Memory B cell (primary cell): ENCODE data around the gene MYO7B.
A peak's percentile ranks its signal among the peaks of the same experiment; 100 is the strongest.

Source experiments
- ATAC-seq: fragments of 150-1000 bp; cut with Tn5 transposase; 2 replicates; pipeline ENCODE4 v1.10.0; 2021; ENCODE audit warnings: low read depth, mild to moderate bottlenecking, moderate library complexity
- DNase-seq, 2 donors: peaks; one replicate each; pipeline ENCODE4 v3.0.0; 2022; ENCODE audit warnings: low spot score in 2 of 2
- H3K27ac Mint-ChIP-seq: one replicate; pipeline ENCODE4 v1.8.0; 2022; ENCODE audit warnings: mild to moderate bottlenecking, moderate library complexity, mixed read lengths
- H3K27me3 Mint-ChIP-seq: one replicate; pipeline ENCODE4 v1.8.0; 2022; ENCODE audit warnings: mixed read lengths
- H3K36me3 Mint-ChIP-seq: one replicate; pipeline ENCODE4 v1.8.0; 2022; ENCODE audit warnings: mild to moderate bottlenecking, mixed read lengths
- H3K4me1 Mint-ChIP-seq: one replicate; pipeline ENCODE4 v1.8.0; 2022; ENCODE audit warnings: mixed read lengths
- H3K4me3 Mint-ChIP-seq: one replicate; pipeline ENCODE4 v1.8.0; 2022; ENCODE audit warnings: mild to moderate bottlenecking, moderate library complexity, mixed read lengths
- H3K9me3 Mint-ChIP-seq: one replicate; pipeline ENCODE4 v1.8.0; 2022; ENCODE audit warnings: mixed read lengths

MYO7B gene

DNA sequence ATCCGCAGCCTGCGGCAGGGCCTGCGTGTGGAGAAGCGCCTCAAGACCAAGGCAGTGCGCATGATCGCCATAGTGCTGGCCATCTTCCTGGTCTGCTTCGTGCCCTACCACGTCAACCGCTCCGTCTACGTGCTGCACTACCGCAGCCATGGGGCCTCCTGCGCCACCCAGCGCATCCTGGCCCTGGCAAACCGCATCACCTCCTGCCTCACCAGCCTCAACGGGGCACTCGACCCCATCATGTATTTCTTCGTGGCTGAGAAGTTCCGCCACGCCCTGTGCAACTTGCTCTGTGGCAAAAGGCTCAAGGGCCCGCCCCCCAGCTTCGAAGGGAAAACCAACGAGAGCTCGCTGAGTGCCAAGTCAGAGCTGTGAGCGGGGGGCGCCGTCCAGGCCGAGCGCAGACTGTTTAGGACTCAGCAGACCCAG lies 115.9 kb downstream of the MYO7B start:
- no peak overlapping the region for H3K4me3 Mint-ChIP-seq
- ATAC-seq, result no peak
- no peak overlapping the region for H3K27ac Mint-ChIP-seq
- H3K36me3 Mint-ChIP-seq, result no peaks in the 10 kb centered on the region
- DNase-seq, result no peak
- H3K4me1 Mint-ChIP-seq, result peaks cover 53% of the 10 kb centered on the region
- H3K9me3 Mint-ChIP-seq, result no peaks in the 10 kb centered on the region
- peaks cover 4% of the 10 kb centered on the region for H3K27me3 Mint-ChIP-seq

DNA sequence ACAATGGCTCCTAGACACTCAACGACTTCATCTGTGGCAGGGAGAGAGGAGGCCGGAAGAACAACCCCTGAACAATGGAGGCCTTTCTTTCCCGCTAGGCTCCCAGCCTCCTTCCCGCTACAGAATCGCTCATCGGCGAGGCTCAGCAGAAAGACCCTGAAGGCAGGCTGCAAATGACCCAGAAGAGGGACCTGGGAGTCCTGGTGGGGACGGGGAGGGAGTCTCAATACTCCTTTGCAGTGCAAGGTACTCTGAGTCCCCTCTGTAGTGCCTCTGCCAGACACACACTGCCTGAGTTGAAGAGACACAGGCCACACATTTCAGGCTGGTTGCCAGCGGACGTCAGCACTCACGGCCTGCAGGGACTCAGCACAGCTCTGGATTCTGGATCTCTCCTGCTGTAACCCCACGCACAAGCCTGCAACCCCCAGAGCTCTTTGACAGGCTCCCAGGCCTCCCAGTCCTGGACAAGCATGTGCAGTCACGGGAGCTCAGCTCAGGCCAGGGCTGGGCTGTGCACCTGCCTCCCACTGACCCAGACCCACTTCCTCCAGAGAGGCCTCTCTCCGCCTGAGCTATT lies 116.6 kb downstream of the MYO7B start:
- H3K4me3 Mint-ChIP-seq, result peak overlapping the region; percentile 22
- H3K27ac Mint-ChIP-seq, result no peak overlapping the region
- peaks cover 54% of the 10 kb centered on the region for H3K4me1 Mint-ChIP-seq
- H3K36me3 Mint-ChIP-seq, result no peaks in the 10 kb centered on the region
- no peak for DNase-seq
- peaks cover 6% of the 10 kb centered on the region for H3K27me3 Mint-ChIP-seq
- H3K9me3 Mint-ChIP-seq, result no peaks in the 10 kb centered on the region
- ATAC-seq, result peak; percentile 18

DNA sequence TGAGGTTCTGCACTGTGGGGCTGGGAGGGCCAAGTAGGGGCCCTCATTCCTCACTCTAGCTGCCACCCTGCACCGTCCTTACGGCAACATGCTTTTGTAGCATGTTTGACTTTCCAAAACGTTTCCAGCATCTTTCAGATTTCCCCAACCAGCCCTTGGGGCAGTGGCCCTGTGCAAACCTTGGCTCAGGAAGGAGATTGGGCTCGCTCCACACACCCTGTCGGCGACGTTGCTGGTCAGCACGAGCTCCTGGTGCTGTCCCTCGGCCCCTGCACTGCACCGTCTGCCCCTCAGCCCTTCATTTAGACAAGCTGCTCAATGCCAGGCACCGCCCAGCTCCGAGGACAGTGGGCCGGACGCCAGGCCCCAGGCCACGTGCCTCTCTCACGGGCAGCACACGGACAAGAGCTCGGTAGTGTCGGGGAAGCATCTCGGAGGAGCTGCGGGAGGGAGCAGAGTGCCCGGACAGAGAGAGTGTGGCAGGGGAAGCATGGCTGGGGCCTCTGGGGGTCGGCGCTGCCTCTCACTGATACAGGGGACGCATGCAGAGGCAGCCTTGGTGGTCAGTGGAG lies 117.4 kb downstream of the MYO7B start:
- DNase-seq (no peak), ATAC-seq (no peak)
- Mint-ChIP-seq H3K27me3 (peaks cover 6% of the 10 kb centered on the region), H3K4me1 (peaks cover 50% of the 10 kb centered on the region), H3K27ac (no peak overlapping the region), H3K36me3 (no peaks in the 10 kb centered on the region), H3K4me3 (no peak overlapping the region), H3K9me3 (no peaks in the 10 kb centered on the region)

DNA sequence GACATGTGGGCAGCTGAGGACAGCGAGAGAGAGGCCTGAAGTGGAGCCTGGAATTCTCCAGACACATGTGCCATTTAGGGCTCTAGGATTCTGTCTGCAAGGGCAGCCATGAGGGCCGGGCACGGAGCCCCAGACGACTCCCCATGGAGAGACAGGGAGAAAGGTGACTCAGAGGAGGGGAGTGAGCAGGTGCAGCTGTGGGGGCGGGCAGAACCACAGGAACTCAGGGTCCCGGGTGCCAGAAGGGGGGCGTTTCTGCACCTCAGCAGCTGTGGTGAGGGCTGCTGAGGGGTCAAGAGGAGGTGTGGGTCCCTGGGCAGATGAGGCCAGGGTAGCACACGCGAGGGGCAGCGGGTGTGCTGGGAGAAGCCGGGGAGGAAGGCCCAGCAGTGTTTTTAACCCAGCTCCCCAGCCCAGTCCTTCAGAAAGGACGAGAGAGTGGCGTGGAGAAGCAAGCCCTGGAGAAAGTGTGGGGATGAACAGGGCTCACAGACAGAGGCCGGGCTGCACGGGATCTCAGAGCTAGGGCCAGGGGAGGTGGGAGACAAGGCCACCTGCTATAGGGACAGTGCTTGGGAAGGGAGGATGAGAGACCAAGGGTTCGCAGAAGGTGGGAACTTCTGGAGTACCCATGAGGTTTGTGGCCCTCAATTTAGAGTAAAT lies 118.1 kb downstream of the MYO7B start:
- DNase-seq (no peak), ATAC-seq (no peak)
- Mint-ChIP-seq H3K27ac (no peak overlapping the region), H3K4me3 (no peak overlapping the region), H3K36me3 (no peaks in the 10 kb centered on the region), H3K4me1 (peaks cover 45% of the 10 kb centered on the region), H3K9me3 (no peaks in the 10 kb centered on the region), H3K27me3 (peaks cover 6% of the 10 kb centered on the region)

DNA sequence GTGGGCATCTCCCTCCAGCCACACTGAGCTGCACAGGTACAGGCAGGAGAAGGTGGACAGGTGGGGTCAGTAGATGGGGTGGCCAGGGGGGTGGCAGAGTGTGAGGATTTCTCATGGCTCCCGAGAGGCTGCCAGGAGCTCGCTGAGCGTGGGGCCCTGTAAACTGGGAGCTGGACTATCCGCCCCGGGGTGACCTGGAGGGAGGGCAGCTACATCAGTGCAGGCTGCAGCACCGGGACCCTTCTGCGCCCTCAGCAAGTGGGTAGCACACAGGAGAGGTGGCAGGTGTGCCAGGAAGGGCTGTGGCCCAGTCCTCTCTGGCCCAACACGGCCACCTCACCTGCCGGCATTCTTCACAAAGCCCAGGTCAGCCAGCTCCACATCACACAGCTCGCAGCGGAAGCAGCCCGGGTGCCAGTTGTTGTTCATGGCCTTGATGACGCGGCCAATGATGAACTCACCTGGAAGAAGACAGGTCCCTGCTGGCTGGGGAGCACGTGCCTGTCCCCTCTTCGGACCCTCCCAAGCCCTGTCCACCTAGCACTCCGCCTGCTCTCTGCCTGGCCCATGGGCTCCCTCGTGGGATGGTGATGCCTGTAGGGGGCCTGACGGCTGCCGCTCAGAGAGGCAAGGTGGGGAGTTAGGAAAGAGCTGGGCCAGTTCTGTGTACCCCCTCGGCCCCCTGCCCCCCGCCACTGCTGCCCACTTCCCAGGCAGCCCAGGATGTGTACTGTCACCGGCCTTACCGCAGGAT lies 118.8 kb downstream of the MYO7B start:
- H3K36me3 Mint-ChIP-seq, result no peaks in the 10 kb centered on the region
- no peak for ATAC-seq

DNA sequence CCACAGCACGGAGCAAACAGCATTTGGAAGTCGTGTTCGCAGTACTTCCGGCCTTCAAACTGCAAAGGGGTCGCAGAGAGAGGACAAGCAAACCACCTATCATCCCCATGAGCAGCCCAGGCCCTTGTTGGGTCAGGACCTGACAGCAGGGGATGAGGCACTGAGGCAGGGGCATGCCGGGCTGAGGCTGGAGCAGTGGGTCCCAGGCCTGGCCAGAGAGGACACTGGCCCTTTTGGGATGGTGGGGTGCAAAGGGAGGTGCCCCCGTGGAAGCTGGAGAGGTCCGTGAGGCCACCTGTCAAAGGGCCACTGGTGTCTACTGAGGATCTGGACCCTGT lies 119.3 kb downstream of the MYO7B start:
- no peak for DNase-seq
- no peaks in the 10 kb centered on the region for H3K9me3 Mint-ChIP-seq
- no peak for ATAC-seq
- peaks cover 38% of the 10 kb centered on the region for H3K4me1 Mint-ChIP-seq
- H3K27ac Mint-ChIP-seq, result no peak overlapping the region
- H3K36me3 Mint-ChIP-seq, result no peaks in the 10 kb centered on the region
- H3K27me3 Mint-ChIP-seq, result peaks cover 6% of the 10 kb centered on the region
- H3K4me3 Mint-ChIP-seq, result no peak overlapping the region

More for the DNA sequence above, 118.8 kb downstream of the MYO7B start:
- Mint-ChIP-seq H3K27me3 (peaks cover 6% of the 10 kb centered on the region), H3K9me3 (no peaks in the 10 kb centered on the region), H3K4me3 (no peak overlapping the region), H3K4me1 (peaks cover 40% of the 10 kb centered on the region), H3K27ac (no peak overlapping the region)
- DNase-seq, result no peak

DNA sequence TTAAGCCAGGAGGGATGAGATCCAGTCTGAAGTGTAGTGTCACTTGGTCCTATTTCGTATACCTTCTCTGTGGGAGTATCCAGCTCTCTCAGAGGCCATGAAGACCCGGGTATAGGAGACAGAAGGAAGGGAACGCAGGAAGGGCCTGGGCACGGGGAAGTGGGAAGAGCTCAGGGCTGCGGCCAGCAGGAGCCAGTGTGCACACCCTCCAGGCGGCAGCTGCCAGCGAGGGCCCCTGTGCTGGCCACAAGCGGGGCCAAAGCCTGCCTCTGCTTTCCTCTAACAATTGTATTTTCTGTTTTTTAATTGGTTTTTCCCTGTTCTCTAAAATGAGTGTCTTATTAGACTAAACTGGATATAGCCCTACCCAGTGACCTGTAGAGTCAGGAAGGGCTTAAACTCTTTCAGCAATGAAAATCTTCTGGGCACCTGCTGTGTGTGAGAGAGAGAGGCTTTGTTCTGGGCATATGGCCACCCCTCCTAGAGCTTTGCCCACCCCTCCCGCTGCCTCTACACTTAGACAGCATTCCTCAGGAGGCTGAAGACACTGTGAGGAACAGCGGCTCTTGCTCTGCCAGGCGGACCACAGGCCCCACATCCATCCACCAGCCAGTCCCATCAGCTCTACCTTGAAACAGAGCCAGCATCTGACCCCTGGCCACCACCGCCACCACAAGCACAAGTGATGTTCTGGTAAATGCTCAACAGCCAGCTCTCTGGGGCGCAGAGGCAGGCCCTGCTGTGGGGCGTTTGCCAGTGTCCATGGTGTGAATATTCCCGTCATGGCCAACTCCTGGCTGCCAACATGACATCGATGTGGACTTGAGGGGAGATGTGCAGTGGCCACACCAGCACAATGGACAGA lies 120.0 kb downstream of the MYO7B start:
- Mint-ChIP-seq H3K36me3 (no peaks in the 10 kb centered on the region), H3K4me1 (peaks cover 38% of the 10 kb centered on the region), H3K27ac (no peak overlapping the region), H3K27me3 (peaks cover 6% of the 10 kb centered on the region), H3K4me3 (no peak overlapping the region), H3K9me3 (no peaks in the 10 kb centered on the region)
- no peak for ATAC-seq
- DNase-seq, result no peak

DNA sequence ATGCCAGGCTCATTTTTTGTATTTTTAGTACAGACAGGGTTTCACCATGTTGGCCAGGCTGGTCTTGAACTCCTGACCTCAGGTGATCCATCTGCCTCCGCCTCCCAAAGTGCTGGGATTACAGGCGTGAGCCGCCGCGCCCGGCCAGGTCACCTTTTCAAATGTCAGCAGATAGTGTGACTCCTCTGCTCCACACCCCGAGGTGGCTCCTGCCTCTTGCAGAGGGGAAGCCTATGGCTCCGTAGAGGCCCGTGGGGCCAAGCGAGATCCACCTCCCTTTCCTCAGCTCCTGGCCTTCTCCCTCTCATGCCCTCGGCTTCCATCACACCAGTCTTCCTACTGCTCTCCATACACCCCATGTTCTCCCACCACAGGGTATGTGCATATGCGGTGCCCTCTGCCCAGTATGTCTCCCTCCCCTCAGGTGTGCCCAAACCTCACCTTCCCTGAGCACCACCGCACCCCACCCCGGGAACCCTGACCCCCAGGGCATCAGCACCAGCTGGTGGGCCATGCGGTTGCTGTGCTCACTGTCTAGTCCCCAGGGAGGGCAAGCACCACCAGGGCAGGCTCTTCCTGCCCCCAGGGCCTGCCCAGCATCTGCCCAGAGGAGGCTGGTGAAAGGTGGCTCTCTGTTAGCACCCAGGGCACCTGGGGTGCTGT lies 121.2 kb downstream of the MYO7B start:
- H3K27ac Mint-ChIP-seq, result no peak overlapping the region
- no peaks in the 10 kb centered on the region for H3K36me3 Mint-ChIP-seq
- DNase-seq, result no peak
- ATAC-seq, result no peak
- H3K27me3 Mint-ChIP-seq, result peaks cover 16% of the 10 kb centered on the region
- no peak overlapping the region for H3K4me3 Mint-ChIP-seq
- H3K4me1 Mint-ChIP-seq, result peaks cover 28% of the 10 kb centered on the region
- no peaks in the 10 kb centered on the region for H3K9me3 Mint-ChIP-seq

DNA sequence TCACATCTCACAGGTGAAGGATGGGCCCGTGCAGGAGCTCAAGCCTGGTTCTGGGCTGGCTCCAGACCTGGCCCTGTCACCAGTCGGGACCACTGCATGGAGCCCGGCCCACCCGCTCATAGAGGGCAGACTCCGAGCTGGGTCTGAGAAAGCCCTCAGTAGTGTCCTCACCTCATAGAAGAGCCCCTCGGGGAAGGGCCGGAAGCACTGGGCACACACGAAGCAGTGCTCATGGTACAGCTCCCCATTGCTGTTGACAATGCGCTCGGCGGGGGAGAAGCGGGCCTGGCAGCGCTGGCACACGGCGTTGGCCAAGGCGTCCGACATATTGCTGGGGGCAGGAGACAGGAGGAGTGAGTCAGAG lies 121.7 kb downstream of the MYO7B start:
- H3K4me3 Mint-ChIP-seq, result no peak overlapping the region
- H3K9me3 Mint-ChIP-seq, result no peaks in the 10 kb centered on the region
- DNase-seq (no peak), ATAC-seq (no peak)
- H3K36me3 Mint-ChIP-seq, result no peaks in the 10 kb centered on the region
- no peak overlapping the region for H3K27ac Mint-ChIP-seq
- peaks cover 20% of the 10 kb centered on the region for H3K27me3 Mint-ChIP-seq
- peaks cover 23% of the 10 kb centered on the region for H3K4me1 Mint-ChIP-seq

DNA sequence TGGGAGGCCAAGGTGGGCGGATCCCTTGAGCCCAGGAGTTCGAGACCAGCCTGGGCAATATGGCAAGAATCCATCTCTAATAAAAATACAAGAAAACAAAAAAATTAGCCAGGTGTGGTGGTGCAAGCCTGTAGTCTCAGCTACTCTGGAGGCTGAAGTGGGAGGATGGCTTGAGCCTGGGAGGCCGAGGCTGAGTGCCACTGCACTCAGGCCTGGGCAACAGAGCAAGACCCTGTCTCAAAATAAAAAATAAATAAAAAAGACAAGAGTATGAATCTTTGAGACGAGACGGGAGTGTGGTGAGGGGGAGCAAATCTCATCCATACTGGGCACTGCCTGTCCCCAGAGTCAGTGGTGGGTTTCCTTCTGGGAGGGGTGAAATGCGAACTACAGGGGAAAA lies 122.7 kb downstream of the MYO7B start:
- Mint-ChIP-seq H3K4me3 (no peak overlapping the region), H3K36me3 (no peaks in the 10 kb centered on the region), H3K9me3 (no peaks in the 10 kb centered on the region), H3K4me1 (peaks cover 16% of the 10 kb centered on the region), H3K27ac (no peak overlapping the region), H3K27me3 (peaks cover 22% of the 10 kb centered on the region)
- DNase-seq (no peak), ATAC-seq (no peak)

DNA sequence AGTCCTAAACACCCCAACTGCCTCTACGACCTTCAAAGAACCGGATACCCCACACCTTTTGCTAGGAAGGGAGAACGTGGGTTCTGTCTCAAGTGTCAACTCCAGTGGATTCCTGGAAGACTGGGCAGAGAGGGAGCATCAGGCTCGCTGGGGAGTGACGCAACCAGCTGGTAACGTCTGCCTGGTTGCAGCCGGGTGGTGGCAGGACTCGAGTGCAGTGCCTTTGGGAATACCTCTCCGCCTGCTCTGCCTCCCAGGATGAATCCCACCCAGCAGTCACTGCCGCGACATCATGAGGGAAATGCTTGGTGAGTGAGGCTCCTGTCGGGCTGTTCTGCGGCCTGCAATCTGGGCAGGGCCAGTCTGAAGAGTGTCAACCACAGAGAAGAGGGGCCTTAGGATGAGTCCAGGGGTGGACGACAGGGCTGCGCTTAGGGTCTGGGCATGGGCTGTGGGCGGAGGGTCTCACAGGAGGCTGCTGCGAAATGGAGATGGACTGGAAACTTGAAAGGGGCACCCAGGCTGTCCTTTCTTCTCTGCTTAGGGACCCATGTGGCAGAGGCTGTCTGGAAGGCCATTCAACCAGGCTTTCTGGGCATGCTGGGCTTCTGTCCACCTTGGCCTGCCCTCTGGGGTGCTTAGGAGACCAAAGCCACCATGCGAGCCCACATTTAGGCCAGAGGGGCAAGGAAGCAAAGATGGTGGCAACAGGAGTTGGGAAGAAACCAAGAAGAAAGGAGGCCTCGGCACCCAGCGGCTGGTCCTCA lies 123.3 kb downstream of the MYO7B start:
- no peaks in the 10 kb centered on the region for H3K9me3 Mint-ChIP-seq
- no peak for DNase-seq
- no peak for ATAC-seq
- H3K36me3 Mint-ChIP-seq, result no peaks in the 10 kb centered on the region
- H3K4me3 Mint-ChIP-seq, result no peak overlapping the region
- peaks cover 15% of the 10 kb centered on the region for H3K4me1 Mint-ChIP-seq
- H3K27ac Mint-ChIP-seq, result no peak overlapping the region
- H3K27me3 Mint-ChIP-seq, result peaks cover 24% of the 10 kb centered on the region

DNA sequence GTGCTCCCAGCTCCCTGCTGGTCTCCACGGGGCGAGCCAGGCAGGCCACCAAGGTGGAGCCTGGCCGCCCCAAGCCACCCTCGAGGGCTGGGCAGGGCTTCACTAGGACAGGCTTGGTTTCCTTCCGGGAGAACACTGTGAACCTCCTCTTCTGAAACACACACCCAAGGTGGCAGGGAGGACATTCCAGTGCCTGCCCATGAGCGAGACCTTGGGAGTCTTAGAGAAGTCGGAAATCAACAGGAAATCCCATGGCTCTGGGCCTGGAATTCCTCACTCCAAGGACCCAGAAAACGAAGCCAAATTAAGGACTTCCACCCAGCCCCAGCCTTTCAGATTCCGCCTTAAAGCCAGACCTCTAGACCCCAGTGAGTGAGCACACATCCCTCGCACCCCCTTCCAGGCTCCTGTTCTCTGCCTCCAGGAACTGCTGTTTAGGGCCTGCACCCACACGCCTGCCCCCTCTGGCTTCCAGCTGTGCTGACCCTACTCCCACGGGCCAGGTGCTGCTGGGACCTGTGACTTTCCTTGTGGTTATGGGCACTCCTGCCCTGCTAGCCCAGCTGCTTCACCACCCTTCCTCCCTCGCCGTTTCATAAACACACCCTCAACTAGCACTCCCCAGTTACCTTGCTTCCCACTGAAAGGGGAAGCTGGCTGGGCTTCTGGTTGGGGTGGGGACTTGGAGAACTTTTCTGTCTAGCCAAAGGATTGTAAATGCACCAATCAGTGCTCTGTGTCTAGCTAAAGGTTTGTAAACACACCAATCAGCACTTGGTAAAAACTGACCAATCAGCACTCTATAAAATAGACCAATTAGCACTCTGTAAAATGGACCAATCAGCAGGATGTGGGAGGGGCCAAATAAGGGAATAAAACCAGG lies 124.2 kb downstream of the MYO7B start:
- DNase-seq (no peak), ATAC-seq (peak; percentile 41)
- no peak overlapping the region for H3K4me3 Mint-ChIP-seq
- peaks cover 24% of the 10 kb centered on the region for H3K27me3 Mint-ChIP-seq
- no peaks in the 10 kb centered on the region for H3K9me3 Mint-ChIP-seq
- H3K4me1 Mint-ChIP-seq, result peaks cover 14% of the 10 kb centered on the region
- no peak overlapping the region for H3K27ac Mint-ChIP-seq
- H3K36me3 Mint-ChIP-seq, result no peaks in the 10 kb centered on the region
